Measurements from ENCODE around the gene ROR1. TPM values are rescaled to one million over a fixed set of nuclear protein-coding genes. Genes with fewer than 3 reads are reported as not detected.

Gene ROR1
- total RNA-seq, 2 experiments from 2014 or later = 0.47 to 1.4 TPM

GRCh38 chr1:64107632-64108031 is 333.8 kb downstream of the ROR1 start:
- CTCF ChIA-PET (ENCODE audit: unreplicated experiment) = no interaction called here
- H3K27ac ChIP-seq (ENCODE audit: low read depth, low read length, poor library complexity, severe bottlenecking) = no peak overlapping the region
- H3K79me2 ChIP-seq (ENCODE audit: insufficient read depth, low read depth, low read length) = no peaks in the 10 kb centered on the region
- no peaks in the 10 kb centered on the region for H3K36me3 ChIP-seq (ENCODE audit: insufficient read depth, low read length)
- H2AFZ ChIP-seq (ENCODE audit: low read length) = no peak overlapping the region
- TF ChIP-seq CTCF (conservative IDR thresholded peaks at IDR 0.05; ENCODE audit: low read length) (no peak), EZH2phosphoT487 (IDR thresholded peaks at IDR 0.05; ENCODE audit: borderline replicate concordance, low read depth, low read length) (no peak)
- intact Hi-C loops (cut with micrococcal nuclease; ENCODE audit: unreplicated experiment) = no loop called here
- no peak overlapping the region for H3K4me2 ChIP-seq (ENCODE audit: low read length)
- H4K20me1 ChIP-seq (ENCODE audit: insufficient read depth, low read length) = no peaks in the 10 kb centered on the region
- POLR2A ChIA-PET = no interaction called here
- no peaks in the 10 kb centered on the region for H3K9me3 ChIP-seq (ENCODE audit: low read length)
- BruUV-seq (replicated peaks) = no TSS peak
- H3K9me2 ChIP-seq (ENCODE audit: insufficient read depth, low read length) = no peaks in the 10 kb centered on the region
- DNase-seq (ENCODE audit: low spot score) = no peak
- H3K4me1 ChIP-seq (ENCODE audit: insufficient read depth, low read length, poor library complexity, severe bottlenecking) = no peaks in the 10 kb centered on the region
- no peak overlapping the region for H3K4me3 ChIP-seq (ENCODE audit: low read depth, low read length, poor library complexity, severe bottlenecking)

- no peaks in the 10 kb centered on the region for H4K20me1 ChIP-seq (ENCODE audit: insufficient read depth, low read length)
- CTCF ChIA-PET (ENCODE audit: unreplicated experiment) = no interaction called here
- no peaks in the 10 kb centered on the region for H3K9me2 ChIP-seq (ENCODE audit: insufficient read depth, low read length)
- H3K79me2 ChIP-seq (ENCODE audit: insufficient read depth, low read depth, low read length) = no peaks in the 10 kb centered on the region
- no peak overlapping the region for H3K4me3 ChIP-seq (ENCODE audit: low read depth, low read length, poor library complexity, severe bottlenecking)
- intact Hi-C loops (cut with micrococcal nuclease; ENCODE audit: unreplicated experiment) = no loop called here
- H3K27ac ChIP-seq (ENCODE audit: low read depth, low read length, poor library complexity, severe bottlenecking) = no peak overlapping the region
- BruUV-seq (replicated peaks) = no TSS peak
- DNase-seq (ENCODE audit: low spot score) = no peak
- no peak overlapping the region for H3K4me2 ChIP-seq (ENCODE audit: low read length)
- no peaks in the 10 kb centered on the region for H3K36me3 ChIP-seq (ENCODE audit: insufficient read depth, low read length)
- H2AFZ ChIP-seq (ENCODE audit: low read length) = no peak overlapping the region
- TF ChIP-seq EZH2phosphoT487 (IDR thresholded peaks at IDR 0.05; ENCODE audit: borderline replicate concordance, low read depth, low read length) (no peak), CTCF (conservative IDR thresholded peaks at IDR 0.05; ENCODE audit: low read length) (no peak)
- no peaks in the 10 kb centered on the region for H3K9me3 ChIP-seq (ENCODE audit: low read length)
- POLR2A ChIA-PET = interaction anchor here (1.8 kb wide), 1 partner anchor 9 kb away, joined by 5 read pairs; no protein-coding TSS in a partner anchor
- H3K4me1 ChIP-seq (ENCODE audit: insufficient read depth, low read length, poor library complexity, severe bottlenecking) = no peaks in the 10 kb centered on the region
These were observed 337.3 kb downstream of the ROR1 start for GRCh38 chr1:64110924-64111777.

- ChIA-PET CTCF (ENCODE audit: unreplicated experiment) (no interaction called here), POLR2A (interaction anchor here (1.8 kb wide), 1 partner anchor 10 kb away, joined by 5 read pairs; no protein-coding TSS in a partner anchor)
- H4K20me1 ChIP-seq (ENCODE audit: insufficient read depth, low read length) = no peaks in the 10 kb centered on the region
These were observed 338.0 kb downstream of the ROR1 start for GRCh38 chr1:64111787-64112186.

More at GRCh38 chr1:64111787-64112186, 338.0 kb downstream of the ROR1 start:
- H3K27ac ChIP-seq (ENCODE audit: low read depth, low read length, poor library complexity, severe bottlenecking) = no peak overlapping the region
- no peaks in the 10 kb centered on the region for H3K9me2 ChIP-seq (ENCODE audit: insufficient read depth, low read length)
- H3K9me3 ChIP-seq (ENCODE audit: low read length) = no peaks in the 10 kb centered on the region
- DNase-seq (ENCODE audit: low spot score) = no peak
- no peaks in the 10 kb centered on the region for H3K36me3 ChIP-seq (ENCODE audit: insufficient read depth, low read length)
- no peak overlapping the region for H3K4me2 ChIP-seq (ENCODE audit: low read length)
- TF ChIP-seq CTCF (conservative IDR thresholded peaks at IDR 0.05; ENCODE audit: low read length) (no peak), EZH2phosphoT487 (IDR thresholded peaks at IDR 0.05; ENCODE audit: borderline replicate concordance, low read depth, low read length) (no peak)
- no peaks in the 10 kb centered on the region for H3K79me2 ChIP-seq (ENCODE audit: insufficient read depth, low read depth, low read length)
- intact Hi-C loops (cut with micrococcal nuclease; ENCODE audit: unreplicated experiment) = no loop called here
- no TSS peak for BruUV-seq (replicated peaks)
- H3K4me1 ChIP-seq (ENCODE audit: insufficient read depth, low read length, poor library complexity, severe bottlenecking) = no peaks in the 10 kb centered on the region
- no peak overlapping the region for H2AFZ ChIP-seq (ENCODE audit: low read length)
- no peak overlapping the region for H3K4me3 ChIP-seq (ENCODE audit: low read depth, low read length, poor library complexity, severe bottlenecking)

All from OCI-LY7 (cell line).